Heart right ventricle (tissue), 16 donors: ENCODE results near the gene UPF2. TPM values are rescaled to one million over a fixed set of nuclear protein-coding genes. Genes with fewer than 3 reads are reported as not detected.
"Not testable (repeated sequence)": the region's sequence is repeated elsewhere in the genome, so short reads cannot be mapped to it uniquely, and the experiment has no call there.

ENCODE experiments used
- ATAC-seq, 8 donors: fragments of 200-7000 bp; cut with Tn5 transposase; one replicate each; pipeline ENCODE4 v1.9.1; 2020; ENCODE audit warnings: mild to moderate bottlenecking in 8 of 8, moderate library complexity in 8 of 8, moderate number of reproducible peaks in 1 of 8
- DNase-seq, 2 donors: peaks; one replicate each; pipeline ENCODE4 v3.0.0-alpha.2; 2020
- H3K27ac ChIP-seq, 10 donors: fragments of 200-600 bp; sonication (generic) in 2 of 10; one replicate each; pipeline versions ENCODE4 v1.5.0 to v1.8.0; 2020 to 2022; ENCODE audit warnings: mild to moderate bottlenecking in 3 of 10
- H3K27me3 ChIP-seq, 7 donors: fragments of 200-600 bp; one replicate each; pipeline ENCODE4 v1.8.0; 2021 to 2022; ENCODE audit warnings: mild to moderate bottlenecking in 2 of 7
- H3K36me3 ChIP-seq, 9 donors: fragments of 200-600 bp; sonication (generic) in 1 of 9; one replicate each; pipeline versions ENCODE4 v1.5.0 to v1.8.0; 2020 to 2022; ENCODE audit warnings: mild to moderate bottlenecking in 2 of 9
- H3K4me1 ChIP-seq, 9 donors: fragments of 200-600 bp; sonication (generic) in 1 of 9; one replicate each; pipeline versions ENCODE4 v1.5.0 to v1.8.0; 2020 to 2022; ENCODE audit warnings: mild to moderate bottlenecking in 4 of 9
- H3K4me3 ChIP-seq, 10 donors: fragments of 200-600 bp; sonication (generic) in 2 of 10; one replicate each; pipeline versions ENCODE4 v1.5.0 to v1.8.0; 2020 to 2022; ENCODE audit warnings: mild to moderate bottlenecking in 7 of 10, moderate library complexity in 2 of 10
- H3K9me3 ChIP-seq, 11 donors: fragments of 200-600 bp in 10 of 11; sonication (generic) in 2 of 11; one replicate each; pipeline versions ENCODE4 v1.5.0 to v1.8.0; 2013 to 2022; ENCODE audit warnings: mild to moderate bottlenecking in 2 of 11, control low read depth in 1 of 11, moderate library complexity in 1 of 11
- WGBS, 2 donors: extraction: QIAGEN DNeasy Blood & Tissue Kit; methylation state at CpG; one replicate each; pipeline ENCODE4 v1.1.7; 2013; ENCODE audit warnings: inconsistent platforms in 1 of 2; 5-methylcytosine and 5-hydroxymethylcytosine counted together
- intact Hi-C, 10 donors: fragments of 100-400 bp; cut with DNase I; formaldehyde crosslinking; loops; one replicate each; pipeline versions ENCODE4 v1.11.1 to v1.14.2; 2022
- polyA plus RNA-seq, 2 donors: library from polyadenylated mRNA; stranded (reverse); fragments of 200-250 nt; gene quantifications; one replicate each; pipeline ENCODE4 v1.2.3, GENCODE V29; 2013
- total RNA-seq, 10 donors: library from RNA; stranded (reverse); fragmentation: NEBNext Ultra II Directional in 3 of 10; extraction: Animal tissue kit (Norgen Biotek cat#: 25700) in 3 of 10; gene quantifications; one replicate each; pipeline versions ENCODE4 v1.2.1 to v1.2.4, GENCODE V29; 2021 to 2023
- TF ChIP-seq, protein P1 (sequence below), 9 donors: fragments of 200-600 bp; sonication (generic) in 2 of 9; IDR thresholded peaks; one replicate each; pipeline versions ENCODE4 v1.5.0 to v1.8.0; 2021 to 2022; ENCODE audit warnings: antibody characterized with exemption in 9 of 9, mild to moderate bottlenecking in 5 of 9, moderate library complexity in 1 of 9
- donor health status: Arrhythmogenic right ventricular cardiomyopathy.
- donor health status: ischemic (EF 13 %, LVEDD 7.1; RV severe dilation, severe dysfunction).
- donor health status: healthy with polysubstance abuse.
- donor health status: DM: no; HTN: yes; CAD: no.
- donor health status: DM: no; HTN: no; CAD: no.
- donor health status: ischemic (EF 25% LVEDD 6.9; RV normal size, moderate dysfunction).
- donor health status: ischemic (EF 25% LVEDD 5.7; RV mildly dilated, moderate dysfunction).
- donor health status: healthy.
- donor health status: DM: yes; HTN: yes; CAD: no.
- donor health status: Ischemic cardiomyopathy.
- donor health status: ischemic (EF 35%, LVEDD 5.7; RV mildly dilated, moderate dysfunction).
- donor health status: nonischemic (EF 11% LVEDD 7.7; RV severe dilation, severe dysfunction).
- donor health status: DM: yes; HTN: yes; CAD: no.
- donor health status: PGD.
- donor health status: ischemic (EF 29% LVEDD 5.4; RV normal size, mild dysfunction).
- donor health status: nonischemic (EF 23%, LVEDD 6.1; RV moderate dilation, normal function).

The UPF2 gene
- total and polyA plus RNA-seq, 12 donors, result 7.9 to 20.2 (median 15.3) TPM

DNA sequence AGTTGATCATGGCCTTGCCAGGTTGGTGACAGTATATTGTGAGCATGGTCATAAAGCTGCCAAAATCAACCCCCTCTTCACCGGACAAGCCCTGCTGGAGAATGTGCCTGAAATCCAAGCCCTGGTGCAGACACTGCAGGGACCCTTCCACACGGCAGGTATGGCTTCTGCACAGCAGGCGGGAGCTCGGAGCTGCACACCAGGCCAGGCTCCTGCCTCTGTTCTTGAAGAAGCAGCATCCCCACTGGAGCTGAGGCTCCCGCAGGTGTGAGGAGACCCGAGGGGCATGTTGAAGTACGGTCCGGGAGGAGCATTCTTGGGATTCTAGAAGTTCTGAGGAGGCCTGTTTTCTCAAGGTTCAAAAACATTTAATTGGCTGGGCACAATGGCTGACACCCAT is 38.9 kb upstream of the UPF2 start:
- Histone ChIP-seq H3K4me3 (no peak overlapping the region), H3K9me3 (no peaks in the 10 kb centered on the region), H3K27me3 (no peaks in the 10 kb centered on the region), H3K4me1 (no peaks in the 10 kb centered on the region), H3K36me3 (peaks cover 0 to 66% (median 14%) of the 10 kb centered on the region in 9 donors), H3K27ac (no peak overlapping the region)
- ATAC-seq (no peak), DNase-seq (no peak)
- 88 to 95% methylated on average over 8 of the region's 8 CpGs for WGBS, 2 donors
- intact Hi-C loops, result no loop called here
- TF ChIP-seq, protein P1, sequence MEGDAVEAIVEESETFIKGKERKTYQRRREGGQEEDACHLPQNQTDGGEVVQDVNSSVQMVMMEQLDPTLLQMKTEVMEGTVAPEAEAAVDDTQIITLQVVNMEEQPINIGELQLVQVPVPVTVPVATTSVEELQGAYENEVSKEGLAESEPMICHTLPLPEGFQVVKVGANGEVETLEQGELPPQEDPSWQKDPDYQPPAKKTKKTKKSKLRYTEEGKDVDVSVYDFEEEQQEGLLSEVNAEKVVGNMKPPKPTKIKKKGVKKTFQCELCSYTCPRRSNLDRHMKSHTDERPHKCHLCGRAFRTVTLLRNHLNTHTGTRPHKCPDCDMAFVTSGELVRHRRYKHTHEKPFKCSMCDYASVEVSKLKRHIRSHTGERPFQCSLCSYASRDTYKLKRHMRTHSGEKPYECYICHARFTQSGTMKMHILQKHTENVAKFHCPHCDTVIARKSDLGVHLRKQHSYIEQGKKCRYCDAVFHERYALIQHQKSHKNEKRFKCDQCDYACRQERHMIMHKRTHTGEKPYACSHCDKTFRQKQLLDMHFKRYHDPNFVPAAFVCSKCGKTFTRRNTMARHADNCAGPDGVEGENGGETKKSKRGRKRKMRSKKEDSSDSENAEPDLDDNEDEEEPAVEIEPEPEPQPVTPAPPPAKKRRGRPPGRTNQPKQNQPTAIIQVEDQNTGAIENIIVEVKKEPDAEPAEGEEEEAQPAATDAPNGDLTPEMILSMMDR (IDR thresholded peaks at IDR 0.05), result no peak

DNA sequence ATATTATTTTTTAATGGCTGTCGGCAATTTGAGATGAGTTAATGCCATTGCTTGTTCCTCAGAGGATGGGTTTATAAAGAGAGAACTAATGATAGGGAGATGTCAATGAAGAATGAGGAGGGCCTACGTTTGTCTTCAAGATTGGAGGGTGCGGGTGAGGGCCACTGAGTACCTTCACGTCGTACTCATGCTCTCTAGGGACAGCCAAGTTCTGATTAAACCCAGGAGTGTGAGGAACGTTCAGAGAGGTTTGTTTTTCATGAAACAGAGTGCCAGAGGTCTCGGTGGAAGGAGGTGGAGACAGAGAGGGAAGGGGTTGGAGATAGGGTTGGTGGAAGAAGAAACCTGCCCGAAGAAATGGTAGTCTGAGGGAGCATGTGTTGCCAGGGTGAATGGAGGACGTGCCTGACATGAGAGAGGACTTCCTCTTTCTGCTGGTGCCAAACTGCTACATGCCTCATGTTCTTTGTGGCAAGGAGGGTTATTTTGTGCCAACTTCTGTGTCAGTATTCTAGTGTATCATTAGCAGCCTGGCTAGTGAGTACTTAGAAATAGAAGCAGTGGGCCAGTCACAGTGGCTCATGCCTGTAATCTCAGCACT is 35.1 kb upstream of the UPF2 start:
- WGBS, 2 donors, result 76 to 78% methylated on average over 9 of the region's 9 CpGs
- ATAC-seq, result peak in 1 of 8 donors; percentile 47
- Histone ChIP-seq H3K4me3 (no peak overlapping the region), H3K27ac (no peak overlapping the region), H3K36me3 (peaks cover 0 to 30% (median 0%) of the 10 kb centered on the region in 9 donors), H3K27me3 (no peaks in the 10 kb centered on the region), H3K4me1 (no peaks in the 10 kb centered on the region), H3K9me3 (no peaks in the 10 kb centered on the region)
- TF ChIP-seq, protein P1 (IDR thresholded peaks at IDR 0.05), result no peak
- intact Hi-C loops, result no loop called here
- DNase-seq, result no peak

DNA sequence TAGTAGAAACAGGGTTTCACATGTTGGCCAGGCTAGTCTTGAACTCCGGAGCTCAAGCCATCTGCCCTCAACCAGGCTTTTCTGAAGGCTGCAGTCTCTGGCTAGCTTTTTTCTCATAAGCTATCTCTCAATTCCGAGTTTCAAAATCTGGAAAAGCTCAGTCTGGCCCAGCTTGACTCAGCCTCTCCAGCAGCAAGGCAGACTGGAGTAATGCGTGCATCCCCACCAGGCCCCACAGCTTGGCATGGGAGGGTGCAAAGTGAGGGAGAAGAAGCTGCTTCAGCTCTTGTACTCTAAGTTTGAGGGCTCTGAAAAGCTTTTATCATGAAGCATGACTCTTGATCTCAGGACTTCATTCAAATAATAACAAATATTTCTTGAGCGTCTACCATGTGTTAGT is 30.9 kb upstream of the UPF2 start:
- DNase-seq (no peak), ATAC-seq (no peak)
- Histone ChIP-seq H3K9me3 (no peaks in the 10 kb centered on the region), H3K4me1 (peaks cover 0 to 13% (median 11%) of the 10 kb centered on the region in 9 donors), H3K27ac (no peak overlapping the region), H3K27me3 (no peaks in the 10 kb centered on the region), H3K4me3 (no peak overlapping the region), H3K36me3 (peaks cover 0 to 15% (median 0%) of the 10 kb centered on the region in 9 donors)
- intact Hi-C loops, result no loop called here
- TF ChIP-seq, protein P1 (IDR thresholded peaks at IDR 0.05), result no peak
- WGBS, 2 donors, result 83 to 88% methylated on average over 4 of the region's 4 CpGs

DNA sequence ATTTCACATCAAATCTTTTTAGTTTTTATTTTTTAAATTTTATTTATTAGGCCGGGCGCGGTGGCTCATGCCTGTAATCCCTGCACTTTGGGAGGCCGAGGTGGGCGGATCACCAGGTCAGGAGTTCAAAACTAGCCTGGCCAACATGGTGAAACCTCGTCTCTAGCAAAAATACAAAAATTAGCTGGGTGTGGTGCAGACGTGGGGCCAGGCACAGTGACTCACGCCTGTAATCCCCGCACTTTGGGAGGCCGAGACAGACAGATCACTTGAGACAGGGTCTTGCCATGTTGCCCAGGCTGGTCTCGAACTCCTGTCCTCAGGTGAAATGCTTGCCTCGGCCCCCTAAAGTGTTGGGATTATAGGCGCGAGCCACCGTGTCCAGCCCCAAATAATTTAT is 28.8 kb upstream of the UPF2 start:
- intact Hi-C loops, result not testable (repeated sequence)

More for the DNA sequence above, 28.8 kb upstream of the UPF2 start:
- H3K36me3 ChIP-seq, ATAC-seq, H3K9me3 ChIP-seq, H3K4me3 ChIP-seq, DNase-seq, H3K27ac ChIP-seq, H3K27me3 ChIP-seq: not testable (repeated sequence)
- H3K4me1 ChIP-seq, result peaks cover 0 to 18% (median 11%) of the 10 kb centered on the region in 9 donors
- 95 to 97% methylated on average over 15 of the region's 15 CpGs for WGBS, 2 donors
